K562 (cell line): ENCODE measurements around the gene RECQL5. TPM values are rescaled to one million over a fixed set of nuclear protein-coding genes. Genes with fewer than 3 reads are reported as not detected.

Source experiments
- BCL6 ChIP-seq: fragments of 250-450 bp; sonication (Bioruptor Pico); IDR thresholded peaks from 2 replicates; pipeline ENCODE4 v1.4.0; 2020
- CLOCK ChIP-seq: fragments of 250-450 bp; sonication (Bioruptor Pico); IDR thresholded peaks from 2 replicates; pipeline ENCODE4 v1.4.0; 2020; ENCODE audit warnings: mild to moderate bottlenecking, moderate library complexity, borderline replicate concordance
- CTCF ChIP-seq, 3 experiments: IDR thresholded peaks in 2 of 3; conservative IDR thresholded peaks in 1 of 3; 2 replicates each; pipeline ENCODE4 v1.5.1; 2011 to 2012; ENCODE audit warnings: low read length in 3 of 3, mild to moderate bottlenecking in 3 of 3, control low read depth in 2 of 3, improper control_type of control experiment in 1 of 3, inconsistent platforms in 1 of 3, low read depth in 1 of 3, mixed read lengths in 1 of 3, moderate library complexity in 1 of 3; ENCODE audit not compliant: insufficient read depth in 2 of 3
- FOS ChIP-seq: IDR thresholded peaks from 3 replicates; pipeline ENCODE4 v1.6.1; 2011; ENCODE audit not compliant: insufficient read length; ENCODE audit errors: extremely low read depth
- FOSL1 ChIP-seq: fragments of 200-800 bp; sonication (Bioruptor generic); conservative IDR thresholded peaks from 2 replicates; pipeline ENCODE4 v1.6.1; 2016; ENCODE audit warnings: missing genetic modification characterization, missing compliant biosample characterization
- GABPB1 ChIP-seq: sonication (generic); formaldehyde crosslinking; IDR thresholded peaks from 2 replicates; pipeline ENCODE4 v1.8.0; 2022; ENCODE audit warnings: mild to moderate bottlenecking, missing genetic modification reagents
- HNRNPH1 ChIP-seq: fragments of 200-400 bp; formaldehyde crosslinking; optimal IDR thresholded peaks from 2 replicates; pipeline ENCODE3; 2017; ENCODE audit warnings: low read depth, mild to moderate bottlenecking, low read length, moderate library complexity
- NCOR1 ChIP-seq: fragments of 450-650 bp; IDR thresholded peaks from 2 replicates; pipeline ENCODE4 v1.6.1; 2016; ENCODE audit warnings: mild to moderate bottlenecking, moderate library complexity
- PHB2 ChIP-seq: fragments of 450-650 bp; IDR thresholded peaks from 2 replicates; pipeline ENCODE4 v1.6.1; 2017; ENCODE audit warnings: low read depth
- RAD21 ChIP-seq, 2 experiments: fragments of 250-450 bp in 1 of 2; fragments of 450-650 bp in 1 of 2; sonication (Bioruptor Pico) in 1 of 2; formaldehyde crosslinking in 1 of 2; IDR thresholded peaks in 1 of 2; conservative IDR thresholded peaks in 1 of 2; 2 replicates each; pipeline versions ENCODE4 v1.4.0 to v1.8.0; 2020 to 2022; ENCODE audit warnings: mild to moderate bottlenecking in 2 of 2, moderate library complexity in 1 of 2
- RBM22 ChIP-seq: fragments of 200-400 bp; formaldehyde crosslinking; IDR thresholded peaks from 2 replicates; pipeline ENCODE4 v1.6.1; 2018; ENCODE audit warnings: low read length, low read depth; ENCODE audit not compliant: poor library complexity, severe bottlenecking
- TFAP4 ChIP-seq: sonication (generic); formaldehyde crosslinking; IDR thresholded peaks from 2 replicates; pipeline ENCODE4 v1.8.0; 2022; ENCODE audit warnings: missing genetic modification reagents, mild to moderate bottlenecking, moderate library complexity, borderline replicate concordance
- ZBTB33 ChIP-seq: sonication (generic); formaldehyde crosslinking; IDR thresholded peaks from 2 replicates; pipeline ENCODE4 v1.8.1; 2023; ENCODE audit warnings: mild to moderate bottlenecking, missing genetic modification reagents
- ZBTB9 ChIP-seq: fragments of 450-650 bp; formaldehyde crosslinking; IDR thresholded peaks from 2 replicates; pipeline ENCODE4 v1.4.0; 2020; ENCODE audit warnings: mild to moderate bottlenecking, moderate library complexity
- ZFP30 ChIP-seq: fragments of 250-450 bp; sonication (Bioruptor Pico); IDR thresholded peaks from 2 replicates; pipeline ENCODE4 v1.8.0; 2022; ENCODE audit warnings: moderate library complexity, mild to moderate bottlenecking, inconsistent platforms, borderline replicate concordance
- ZNF253 ChIP-seq: fragments of 250-450 bp; sonication (Bioruptor Pico); conservative IDR thresholded peaks from 2 replicates; pipeline ENCODE4 v1.6.1; 2021; ENCODE audit warnings: mild to moderate bottlenecking
- ZNF431 ChIP-seq: sonication (generic); formaldehyde crosslinking; IDR thresholded peaks from 2 replicates; pipeline ENCODE4 v1.8.0; 2022; ENCODE audit warnings: mild to moderate bottlenecking, missing genetic modification reagents
- polyA plus RNA-seq, 8 experiments: library from polyadenylated mRNA; depleted of rRNA in 4 of 8; stranded (reverse) in 5 of 8; unstranded in 3 of 8; fragments of >200 nt; fragmentation: Nextera tagmentation in 2 of 8; fragmentation: Illumina TruSeq in 1 of 8; extraction: Ambion mirVana in 2 of 8; extraction: Trizol in 1 of 8; gene quantifications; 2 replicates each; pipeline versions ENCODE4 v1.2.1 to v1.2.3, GENCODE V29; 2011 to 2014; ENCODE audit warnings: inconsistent platforms in 1 of 8, missing spikeins in 1 of 8
- total RNA-seq, 7 experiments: library from RNA; depleted of rRNA in 6 of 7; stranded (reverse); fragments of >200 nt in 6 of 7; fragmentation: Illumina TruSeq in 2 of 7; extraction: Trizol in 2 of 7; gene quantifications; 2 replicates each; pipeline versions ENCODE4 v1.2.1 to v1.2.3, GENCODE V29; 2011 to 2021; ENCODE audit warnings: low replicate concordance in 1 of 7

Gene RECQL5
- total and polyA plus RNA-seq, 9 of the 15 experiments (the other 6 are each of a cell fraction or from before 2014, with no cell fraction given), result 4.1 to 34.8 (median 16.4) TPM

- TF ChIP-seq ZBTB9 (CRISPR knock-in tag), result no peak
- TF ChIP-seq ZNF253 (CRISPR knock-in tag), result no peak
- peak; percentile 98 for TF ChIP-seq ZBTB33 (CRISPR knock-in tag)
- no peak for TF ChIP-seq FOS
- TF ChIP-seq NCOR1, result no peak
- no peak for TF ChIP-seq PHB2
- TF ChIP-seq BCL6, result no peak
- no peak for TF ChIP-seq ZFP30 (CRISPR knock-in tag)
- peak; percentile 42; the same call in 1 of the 2 replicates for TF ChIP-seq GABPB1 (CRISPR knock-in tag)
- TF ChIP-seq CTCF (IDR thresholded peaks at IDR 0.05 in 2 of 3, conservative IDR thresholded peaks at IDR 0.05 in 1 of 3; ENCODE audit: insufficient read depth in 2 of 3, low read depth in 1 of 3, low read length in 3 of 3), result peak; percentile 35 to 98 (median 64); a peak in 4 of 6 replicates
- TF ChIP-seq HNRNPH1, result no peak
- TF ChIP-seq TFAP4 (CRISPR knock-in tag), result peak; percentile 53
- no peak for TF ChIP-seq RBM22
- TF ChIP-seq RAD21 (CRISPR knock-in tag; conservative IDR thresholded peaks at IDR 0.05 in 1 of 2, IDR thresholded peaks at IDR 0.05 in 1 of 2), result peak in 1 of 2 experiments; percentile 41; a peak in 2 of 4 replicates
- no peak for TF ChIP-seq ZNF431 (CRISPR knock-in tag)
- no peak for TF ChIP-seq CLOCK (CRISPR knock-in tag)
- TF ChIP-seq FOSL1 (tag), result no peak
Observed at GRCh38 chr17:75615301-75615700, 51.7 kb downstream of the RECQL5 start (continued).
